H9 (cell line): ENCODE measurements around the gene OTUD6A. TPM values are rescaled to one million over a fixed set of nuclear protein-coding genes. Genes with fewer than 3 reads are reported as not detected.

Source experiments
- DNase-seq: peaks from one replicate; pipeline ENCODE4 v3.0.0-alpha.2; 2017
- H2AFZ ChIP-seq: one replicate; pipeline ENCODE4 v1.6.1; 2013; ENCODE audit warnings: mild to moderate bottlenecking, low read length, control low read depth, moderate library complexity
- H2AK5ac ChIP-seq: 2 replicates; pipeline ENCODE4 v1.6.1; 2013; ENCODE audit warnings: low read length, control low read depth, mixed read lengths; ENCODE audit not compliant: insufficient read length
- H2BK120ac ChIP-seq: one replicate; pipeline ENCODE4 v1.6.1; 2013; ENCODE audit warnings: low read depth, mild to moderate bottlenecking, low read length, control low read depth, inconsistent platforms; ENCODE audit not compliant: poor library complexity, severe bottlenecking
- H2BK12ac ChIP-seq: 2 replicates; pipeline ENCODE4 v1.6.1; 2013; ENCODE audit warnings: low read length, control low read depth, mixed read lengths, low read depth; ENCODE audit not compliant: insufficient read length
- H2BK15ac ChIP-seq: 2 replicates; pipeline ENCODE4 v1.6.1; 2013; ENCODE audit warnings: low read depth, low read length, control low read depth
- H2BK20ac ChIP-seq: one replicate; pipeline ENCODE4 v1.6.1; 2013; ENCODE audit warnings: low read depth, mild to moderate bottlenecking, low read length, control low read depth, inconsistent platforms; ENCODE audit not compliant: poor library complexity, severe bottlenecking
- H2BK5ac ChIP-seq: 2 replicates; pipeline ENCODE4 v1.6.1; 2013; ENCODE audit warnings: low read length, control low read depth, mixed read lengths; ENCODE audit not compliant: insufficient read length
- H3K14ac ChIP-seq: 2 replicates; pipeline ENCODE4 v1.6.1; 2013; ENCODE audit warnings: low read length, control low read depth; ENCODE audit not compliant: insufficient read depth
- H3K18ac ChIP-seq: 2 replicates; pipeline ENCODE4 v1.6.1; 2013; ENCODE audit warnings: low read depth, mild to moderate bottlenecking, mixed read lengths, low read length, control low read depth; ENCODE audit not compliant: insufficient read length
- H3K23ac ChIP-seq: 2 replicates; pipeline ENCODE4 v1.6.1; 2013; ENCODE audit warnings: low read length, control low read depth, mixed read lengths, low read depth; ENCODE audit not compliant: insufficient read length
- H3K23me2 ChIP-seq: 2 replicates; pipeline ENCODE4 v1.6.1; 2013; ENCODE audit warnings: low read depth, mild to moderate bottlenecking, mixed read lengths, low read length, control low read depth; ENCODE audit not compliant: insufficient read length, poor library complexity, severe bottlenecking
- H3K27ac ChIP-seq: 2 replicates; pipeline ENCODE4 v1.5.1; 2013; ENCODE audit warnings: low read length, control low read depth, mixed read lengths, low read depth; ENCODE audit not compliant: insufficient read length
- H3K27me3 ChIP-seq: 2 replicates; pipeline ENCODE4 v1.6.1; 2013; ENCODE audit warnings: low read length, control low read depth, inconsistent platforms; ENCODE audit not compliant: insufficient read depth
- H3K4ac ChIP-seq: 2 replicates; pipeline ENCODE4 v1.6.1; 2013; ENCODE audit warnings: low read depth, mild to moderate bottlenecking, control low read depth, inconsistent platforms, low read length, moderate library complexity
- H3K4me1 ChIP-seq: 2 replicates; pipeline ENCODE4 v1.6.1; 2013; ENCODE audit warnings: low read length, control low read depth, inconsistent platforms; ENCODE audit not compliant: insufficient read depth
- H3K4me2 ChIP-seq: 2 replicates; pipeline ENCODE4 v1.6.1; 2013; ENCODE audit warnings: low read length, control low read depth, mixed read lengths; ENCODE audit not compliant: insufficient read length, insufficient read depth
- H3K56ac ChIP-seq: 2 replicates; pipeline ENCODE4 v1.6.1; 2013; ENCODE audit warnings: low read depth, mild to moderate bottlenecking, mixed read lengths, low read length, control low read depth; ENCODE audit not compliant: insufficient read length
- H3K79me1 ChIP-seq: 2 replicates; pipeline ENCODE4 v1.6.1; 2013; ENCODE audit warnings: low read depth, mild to moderate bottlenecking, moderate library complexity, low read length, control low read depth, inconsistent platforms; ENCODE audit not compliant: insufficient read depth, poor library complexity, severe bottlenecking
- H3K79me2 ChIP-seq: 2 replicates; pipeline ENCODE4 v1.6.1; 2013; ENCODE audit warnings: low read length, control low read depth, inconsistent platforms; ENCODE audit not compliant: insufficient read depth
- H3K9ac ChIP-seq: 2 replicates; pipeline ENCODE4 v1.6.1; 2013; ENCODE audit warnings: low read length, control low read depth, mixed read lengths; ENCODE audit not compliant: insufficient read length; ENCODE audit errors: extremely low read depth
- H3K9me3 ChIP-seq: one replicate; pipeline ENCODE4 v1.6.1; 2013; ENCODE audit warnings: low read depth, low read length, inconsistent platforms; ENCODE audit not compliant: control insufficient read depth
- H3T11ph ChIP-seq: one replicate; pipeline ENCODE4 v1.6.1; 2013; ENCODE audit warnings: mild to moderate bottlenecking, low read length, control low read depth, inconsistent platforms
- H4K20me1 ChIP-seq: one replicate; pipeline ENCODE4 v1.6.1; 2013; ENCODE audit not compliant: control insufficient read depth, insufficient read length, insufficient read depth
- H4K5ac ChIP-seq: 2 replicates; pipeline ENCODE4 v1.6.1; 2013; ENCODE audit warnings: low read depth, mild to moderate bottlenecking, mixed read lengths, low read length, control low read depth; ENCODE audit not compliant: insufficient read length
- H4K8ac ChIP-seq: replicated peaks from 2 replicates; pipeline ENCODE4 v1.6.1; 2013; ENCODE audit warnings: low read length, control low read depth, mixed read lengths, low read depth; ENCODE audit not compliant: insufficient read length
- H4K91ac ChIP-seq: 2 replicates; pipeline ENCODE4 v1.6.1; 2013; ENCODE audit warnings: low read depth, mild to moderate bottlenecking, moderate library complexity, mixed read lengths, low read length, control low read depth; ENCODE audit not compliant: insufficient read length
- H3K27ac Mint-ChIP-seq, 3 experiments: 2 replicates in 2 of 3; 3 replicates in 1 of 3; pipeline ENCODE4 v1.8.0; 2020 to 2021; ENCODE audit warnings: mixed read lengths in 3 of 3, mild to moderate bottlenecking in 1 of 3, moderate library complexity in 1 of 3
- H3K27me3 Mint-ChIP-seq: 2 replicates; pipeline ENCODE4 v1.8.0; 2021; ENCODE audit warnings: low read depth, mild to moderate bottlenecking, moderate library complexity, mixed read lengths
- H3K36me3 Mint-ChIP-seq, 3 experiments: 2 replicates in 2 of 3; 3 replicates in 1 of 3; pipeline ENCODE4 v1.8.0; 2020 to 2021; ENCODE audit warnings: low read depth in 3 of 3, mixed read lengths in 3 of 3; ENCODE audit not compliant: insufficient read depth in 1 of 3
- H3K4me1 Mint-ChIP-seq, 2 experiments: 2 replicates each; pipeline ENCODE4 v1.8.0; 2020; ENCODE audit warnings: mixed read lengths in 2 of 2
- H3K4me3 Mint-ChIP-seq, 2 experiments: 2 replicates in 1 of 2; 3 replicates in 1 of 2; pipeline ENCODE4 v1.8.0; 2020 to 2021; ENCODE audit warnings: mild to moderate bottlenecking in 2 of 2, mixed read lengths in 2 of 2, moderate library complexity in 1 of 2
- H3K9me3 Mint-ChIP-seq, 2 experiments: 2 replicates in 1 of 2; 3 replicates in 1 of 2; pipeline ENCODE4 v1.8.0; 2020; ENCODE audit warnings: mild to moderate bottlenecking in 2 of 2, mixed read lengths in 2 of 2, moderate library complexity in 1 of 2
- WGBS: extraction: QIAGEN DNeasy Blood & Tissue Kit; methylation state at CpG from one replicate; pipeline ENCODE4 v1.1.7; 2013; ENCODE audit warnings: missing lambda C conversion rate, low lambda C conversion rate, mixed read lengths; ENCODE audit not compliant: insufficient read length; ENCODE audit errors: extremely low coverage; 5-methylcytosine and 5-hydroxymethylcytosine counted together
- total RNA-seq: library from RNA; stranded (reverse); gene quantifications from 2 replicates; pipeline ENCODE4 v1.2.1, GENCODE V29; 2021
- TF ChIP-seq, protein P1 (sequence below): fragments of 200-600 bp; sonication (generic); conservative IDR thresholded peaks from 3 replicates; pipeline ENCODE4 v1.8.0; 2021; ENCODE audit warnings: antibody characterized with exemption, mild to moderate bottlenecking

The OTUD6A gene
- total RNA-seq, 1 experiment from 2014 or later, result not detected

- H3K9me3 ChIP-seq, result peaks cover 37% of the 10 kb centered on the region
These were observed 17.6 kb downstream of the OTUD6A start for GRCh38 chrX:70079870-70080269.

More at GRCh38 chrX:70079870-70080269, 17.6 kb downstream of the OTUD6A start:
- Histone ChIP-seq H3K56ac (no peak overlapping the region), H3K27me3 (no peaks in the 10 kb centered on the region), H3K4me1 (no peaks in the 10 kb centered on the region; the same call in 1 of the 2 replicates), H2BK12ac (no peak overlapping the region), H3K23ac (no peak overlapping the region), H4K91ac (no peak overlapping the region), H2BK15ac (no peak overlapping the region), H3K9ac (no peak overlapping the region), H2AK5ac (no peak overlapping the region), H3K4ac (no peak overlapping the region), H3T11ph (no peak overlapping the region), H3K4me2 (no peak overlapping the region), H3K23me2 (no peaks in the 10 kb centered on the region), H3K14ac (no peak overlapping the region), H3K18ac (no peak overlapping the region), H2BK5ac (no peak overlapping the region), H4K20me1 (no peaks in the 10 kb centered on the region), H4K5ac (no peak overlapping the region), H3K79me2 (no peaks in the 10 kb centered on the region), H2AFZ (no peak overlapping the region), H3K27ac (no peak overlapping the region), H3K79me1 (no peaks in the 10 kb centered on the region), H4K8ac (no peak overlapping the region), H2BK20ac (no peak overlapping the region), H2BK120ac (no peak overlapping the region)
- Mint-ChIP-seq H3K9me3 (peaks cover 70 to 71% of the 10 kb centered on the region in 2 experiments), H3K27ac (no peak overlapping the region), H3K36me3 (peaks cover 2 to 12% (median 3%) of the 10 kb centered on the region in 3 experiments; a peak in 6 of 7 replicates), H3K4me3 (no peak overlapping the region), H3K4me1 (peaks cover 15 to 24% of the 10 kb centered on the region in 2 experiments), H3K27me3 (no peaks in the 10 kb centered on the region; the same call in 1 of the 2 replicates)
- TF ChIP-seq, protein P1, sequence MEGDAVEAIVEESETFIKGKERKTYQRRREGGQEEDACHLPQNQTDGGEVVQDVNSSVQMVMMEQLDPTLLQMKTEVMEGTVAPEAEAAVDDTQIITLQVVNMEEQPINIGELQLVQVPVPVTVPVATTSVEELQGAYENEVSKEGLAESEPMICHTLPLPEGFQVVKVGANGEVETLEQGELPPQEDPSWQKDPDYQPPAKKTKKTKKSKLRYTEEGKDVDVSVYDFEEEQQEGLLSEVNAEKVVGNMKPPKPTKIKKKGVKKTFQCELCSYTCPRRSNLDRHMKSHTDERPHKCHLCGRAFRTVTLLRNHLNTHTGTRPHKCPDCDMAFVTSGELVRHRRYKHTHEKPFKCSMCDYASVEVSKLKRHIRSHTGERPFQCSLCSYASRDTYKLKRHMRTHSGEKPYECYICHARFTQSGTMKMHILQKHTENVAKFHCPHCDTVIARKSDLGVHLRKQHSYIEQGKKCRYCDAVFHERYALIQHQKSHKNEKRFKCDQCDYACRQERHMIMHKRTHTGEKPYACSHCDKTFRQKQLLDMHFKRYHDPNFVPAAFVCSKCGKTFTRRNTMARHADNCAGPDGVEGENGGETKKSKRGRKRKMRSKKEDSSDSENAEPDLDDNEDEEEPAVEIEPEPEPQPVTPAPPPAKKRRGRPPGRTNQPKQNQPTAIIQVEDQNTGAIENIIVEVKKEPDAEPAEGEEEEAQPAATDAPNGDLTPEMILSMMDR, result no peak
- no CpG with 5 or more reads among the region's 3 CpGs for WGBS
- no peak for DNase-seq
